Islet precursor cell (in vitro differentiated cells): ENCODE results near the gene GPATCH1.
"Not testable (repeated sequence)": the region's sequence is repeated elsewhere in the genome, so short reads cannot be mapped to it uniquely, and the experiment has no call there.

Experiments
- DNase-seq: peaks from one replicate; pipeline ENCODE4 v3.0.0-alpha.2; 2018

The GPATCH1 gene

DNA sequence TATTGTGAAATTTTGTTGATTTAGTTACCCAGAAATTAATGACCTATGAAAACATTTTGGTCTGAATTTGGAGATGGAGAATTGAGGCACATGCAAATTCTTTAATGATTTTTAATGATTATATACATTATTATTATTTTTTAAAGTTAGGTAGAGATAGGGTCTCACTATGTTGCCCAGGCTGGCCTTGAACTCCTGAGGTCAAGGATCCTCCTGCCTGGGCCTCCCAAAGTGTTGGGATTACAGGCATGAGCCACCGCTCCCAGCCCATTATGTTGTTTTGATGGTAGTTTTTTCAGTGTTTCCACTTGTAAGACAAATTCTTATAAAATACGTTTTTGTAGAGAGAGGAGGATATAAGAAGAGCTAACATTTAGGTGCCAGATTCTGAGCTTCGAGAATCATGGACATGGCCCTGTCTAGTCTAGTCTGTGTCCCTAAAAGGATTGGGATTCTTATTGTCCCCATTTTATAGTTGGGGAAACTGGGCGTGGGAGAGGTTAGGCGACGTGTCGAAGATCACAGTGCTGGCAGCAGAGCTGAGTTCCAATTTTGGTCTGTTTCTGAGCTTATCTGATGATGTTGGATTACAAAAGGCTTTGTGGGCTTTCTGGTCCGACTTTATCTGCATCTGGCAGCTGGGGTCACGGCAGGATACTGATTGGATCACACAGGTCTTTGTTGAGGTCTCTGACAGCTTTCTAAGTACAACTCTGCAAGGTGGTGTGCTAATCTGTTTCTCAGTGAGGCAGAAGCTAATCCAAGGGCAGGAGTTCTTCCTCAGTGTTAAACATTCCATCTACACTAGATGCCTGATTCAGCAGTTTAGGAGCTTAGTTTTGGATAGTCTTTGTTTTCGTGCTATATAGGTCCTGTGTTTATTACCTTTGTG lies 43.5 kb downstream of the GPATCH1 start:
- no peak for DNase-seq

DNA sequence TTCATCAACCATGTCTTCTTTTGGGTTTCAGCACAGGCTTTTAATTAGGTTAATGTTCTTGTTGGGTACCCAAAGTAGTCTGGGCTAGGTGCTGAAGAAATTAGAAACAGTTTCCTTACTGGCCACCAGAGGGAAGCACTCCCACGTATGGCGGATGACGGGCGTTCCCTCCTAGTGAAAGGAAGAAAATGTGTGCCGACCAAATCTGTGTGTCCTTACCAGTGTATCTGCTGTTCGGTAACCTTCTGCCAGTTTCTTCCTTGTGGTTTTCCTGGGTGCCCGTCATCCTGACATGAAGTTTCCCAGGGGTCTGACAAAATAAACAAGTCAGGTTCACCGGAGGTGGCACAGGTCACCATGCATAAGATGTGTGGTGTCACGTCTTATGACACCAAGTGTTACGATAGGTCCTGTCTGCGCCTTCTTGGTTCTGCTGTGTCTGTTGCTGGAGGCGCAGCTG lies 45.0 kb downstream of the GPATCH1 start:
- peak; percentile 67 for DNase-seq

DNA sequence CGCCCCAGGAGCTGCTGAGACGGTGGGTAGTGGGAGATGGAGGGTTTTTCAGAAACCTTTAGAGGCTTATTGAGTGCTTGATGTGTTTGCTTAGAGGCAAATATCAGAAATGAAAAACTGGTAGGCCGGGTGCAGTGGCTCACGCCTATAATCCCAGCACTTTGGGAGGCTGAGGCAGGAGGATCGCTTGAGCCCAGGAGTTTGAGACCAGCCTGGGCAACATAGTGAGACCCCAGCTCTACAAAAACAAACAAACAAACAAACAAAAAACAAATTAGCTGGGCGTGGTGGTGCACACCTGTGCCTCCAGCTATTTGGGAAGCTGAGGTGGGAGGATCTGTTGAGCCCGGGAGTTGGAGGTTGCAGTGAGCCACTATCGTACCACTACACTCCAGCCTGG lies 45.7 kb downstream of the GPATCH1 start:
- DNase-seq: not testable (repeated sequence)

DNA sequence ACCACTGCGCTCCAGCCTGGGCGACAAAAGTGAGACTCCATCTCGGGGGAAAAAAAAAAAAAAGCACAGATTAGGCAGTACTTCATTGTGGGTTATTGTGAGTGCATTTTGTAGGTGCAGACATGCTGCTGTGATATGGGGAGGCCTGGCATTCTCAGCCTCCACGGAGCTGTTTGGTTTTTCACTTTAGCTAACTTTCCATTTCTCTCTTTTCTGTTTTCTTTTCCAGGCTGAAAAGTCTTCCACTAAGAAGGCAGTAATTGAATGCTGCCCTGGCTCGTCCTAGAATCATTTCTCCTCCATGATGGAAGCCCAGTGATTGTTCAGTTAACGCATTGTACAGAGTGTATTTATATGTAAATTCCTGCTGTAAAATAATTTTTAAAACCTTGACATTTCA lies 48.9 kb downstream of the GPATCH1 start:
- no peak for DNase-seq

DNA sequence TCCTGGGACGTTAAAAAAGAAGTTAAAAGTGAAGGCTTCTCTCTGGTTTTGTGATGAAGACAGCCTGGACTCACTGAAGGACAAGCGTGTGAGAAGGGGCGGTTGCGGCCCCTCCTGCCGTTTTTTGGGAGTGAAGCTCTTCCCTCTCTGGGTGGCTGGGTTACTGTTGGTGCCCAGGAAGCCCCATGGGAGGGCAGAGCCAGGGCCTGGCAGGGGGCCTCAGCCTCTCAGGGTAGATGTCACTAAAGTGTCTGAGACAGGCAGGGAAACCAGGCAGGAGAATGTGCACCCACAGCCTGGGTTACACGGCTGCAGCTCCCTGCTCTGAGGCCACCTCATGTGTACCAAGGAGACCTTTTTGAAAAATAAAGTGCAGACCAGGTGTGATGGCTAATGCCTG lies 49.5 kb downstream of the GPATCH1 start:
- DNase-seq: no peak

DNA sequence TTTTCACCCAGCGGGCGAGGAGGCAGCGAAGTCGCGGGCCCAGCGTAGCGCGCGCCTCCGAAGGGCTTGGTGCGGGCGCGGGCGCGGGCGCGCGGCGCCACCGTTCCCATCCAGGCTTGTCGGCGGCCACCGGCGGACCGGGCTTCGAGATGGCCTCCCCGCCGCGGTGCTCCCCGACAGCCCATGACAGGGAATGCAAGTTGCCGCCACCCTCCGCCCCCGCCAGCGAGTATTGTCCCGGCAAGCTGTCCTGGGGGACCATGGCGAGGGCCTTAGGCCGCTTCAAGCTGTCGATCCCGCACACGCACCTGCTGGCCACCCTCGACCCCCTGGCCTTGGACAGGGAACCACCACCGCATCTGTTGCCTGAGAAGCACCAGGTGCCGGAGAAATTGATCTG lies 51.0 kb downstream of the GPATCH1 start, which contains the start of gene WDR88:
WDR88 (plus strand) TSS at position 94 of the 400 bp plus-strand sequence; CDS start at position 150, 56 bp downstream.
- no peak for DNase-seq

DNA sequence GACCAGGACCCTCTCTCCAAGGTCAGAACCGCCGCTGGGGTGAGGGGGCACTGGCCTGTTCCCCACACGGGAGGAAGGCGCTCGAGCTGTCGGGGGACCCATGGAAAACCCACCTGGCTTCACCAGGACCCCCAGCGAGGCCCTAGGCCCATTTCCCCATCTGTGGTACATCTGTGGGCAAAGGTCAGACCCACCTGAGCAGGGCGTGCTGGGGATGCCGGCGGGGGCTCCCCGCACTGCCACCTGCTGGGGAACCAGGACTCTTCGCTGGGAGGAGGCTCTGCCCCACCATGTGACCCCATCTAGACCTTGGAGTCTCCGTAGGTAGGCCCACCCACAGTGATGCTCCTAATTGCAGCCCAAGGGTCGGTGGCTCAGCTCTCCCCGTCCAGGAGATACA lies 51.4 kb downstream of the GPATCH1 start:
- no peak for DNase-seq

DNA sequence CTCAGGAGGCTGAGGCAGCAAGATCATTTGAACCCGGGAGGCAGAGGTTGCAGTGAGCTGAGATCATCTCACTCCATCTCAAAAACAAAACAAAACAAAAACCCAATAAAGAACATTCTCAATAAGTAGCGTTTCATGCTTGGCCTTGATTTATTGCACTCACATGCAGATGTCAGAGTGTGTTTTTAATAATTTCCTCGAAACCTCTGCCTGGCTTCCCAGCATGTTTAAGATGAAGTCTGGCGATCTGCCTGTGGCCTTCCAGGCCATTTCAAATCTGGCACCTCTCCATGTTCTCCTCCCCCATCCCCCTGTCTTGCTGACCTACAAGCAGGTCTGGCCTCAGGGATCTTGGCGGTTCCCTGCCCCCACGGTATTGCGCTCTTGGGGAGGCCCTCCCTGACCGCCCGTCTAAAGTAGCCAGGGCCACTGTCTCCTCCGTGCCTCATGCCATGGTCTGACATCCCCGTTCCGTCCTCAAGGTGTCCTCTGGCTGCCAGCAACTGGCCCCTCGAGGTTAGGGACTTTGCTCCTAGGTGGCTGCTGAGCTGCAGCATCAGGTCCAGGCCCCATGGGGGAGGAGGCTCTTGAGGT lies 52.6 kb downstream of the GPATCH1 start:
- DNase-seq: peak; percentile 64

DNA sequence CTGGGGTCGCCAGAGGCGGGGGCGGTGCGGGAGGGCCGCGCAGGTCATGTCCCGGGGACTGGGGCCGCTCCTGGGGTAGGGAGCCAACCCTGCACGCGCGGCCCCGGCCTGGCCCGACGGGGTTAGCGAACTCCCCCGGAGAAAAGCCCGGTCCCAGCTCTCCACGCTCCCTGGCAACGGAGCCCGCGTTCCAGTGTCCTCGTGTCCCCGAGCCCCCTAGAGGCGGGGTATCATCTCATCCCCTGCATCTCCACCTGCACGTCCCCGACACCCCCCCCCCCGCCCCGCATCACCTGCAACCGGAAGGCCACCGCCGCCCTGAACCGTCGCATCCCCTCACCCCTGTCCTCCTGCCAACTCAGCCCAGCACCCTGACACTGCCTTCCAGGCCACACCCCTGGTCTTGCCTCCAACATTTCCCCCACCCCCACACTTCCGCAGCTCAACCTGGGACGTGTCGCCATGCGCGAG lies 53.6 kb downstream of the GPATCH1 start:
- peak; percentile 60 for DNase-seq

DNA sequence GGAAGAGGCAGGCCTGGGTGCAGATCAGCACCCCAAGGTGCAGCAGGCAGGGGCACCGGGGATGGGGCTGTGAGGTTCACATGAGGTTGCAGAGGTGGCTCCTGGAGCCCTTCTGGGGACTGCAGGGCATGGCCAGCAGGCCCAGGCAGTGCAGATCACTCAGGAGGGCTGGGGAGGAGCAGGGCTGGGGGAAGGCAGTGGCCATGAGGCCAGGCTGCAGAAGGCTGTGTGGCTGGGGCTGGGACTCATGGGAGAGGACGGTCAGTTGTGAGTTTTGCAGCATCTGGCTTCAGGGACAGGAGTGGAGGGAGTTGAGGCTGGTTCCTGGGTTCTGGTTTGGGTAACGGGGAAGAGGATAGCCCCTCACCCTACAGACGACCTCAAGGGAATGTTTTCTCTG lies 58.2 kb downstream of the GPATCH1 start:
- DNase-seq: peak; percentile 58

DNA sequence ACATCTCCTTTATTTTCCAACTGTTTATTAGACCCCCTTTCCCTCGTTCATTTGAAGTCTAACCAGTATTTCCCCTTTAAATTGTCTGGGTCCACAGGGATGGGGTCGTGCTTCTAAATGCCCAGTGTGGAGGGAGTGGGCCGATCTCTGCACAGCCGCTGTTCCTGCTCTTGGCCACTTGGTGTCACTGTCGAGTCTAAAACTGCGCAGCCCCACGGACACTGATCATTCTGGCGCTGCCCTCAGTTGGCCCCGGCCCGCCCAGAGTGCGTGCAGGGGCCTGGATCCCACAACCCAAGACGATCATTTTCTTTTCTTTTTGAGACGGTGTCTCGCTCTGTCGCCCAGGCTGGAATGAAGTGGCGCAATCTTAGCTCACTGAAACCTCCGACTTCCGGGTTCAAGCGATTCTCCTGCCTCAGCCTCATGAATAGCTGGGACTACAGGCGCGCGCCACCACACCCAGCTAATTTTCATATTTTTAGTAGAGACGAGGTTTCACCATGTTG lies 63.0 kb downstream of the GPATCH1 start:
- peak; percentile 72 for DNase-seq

DNA sequence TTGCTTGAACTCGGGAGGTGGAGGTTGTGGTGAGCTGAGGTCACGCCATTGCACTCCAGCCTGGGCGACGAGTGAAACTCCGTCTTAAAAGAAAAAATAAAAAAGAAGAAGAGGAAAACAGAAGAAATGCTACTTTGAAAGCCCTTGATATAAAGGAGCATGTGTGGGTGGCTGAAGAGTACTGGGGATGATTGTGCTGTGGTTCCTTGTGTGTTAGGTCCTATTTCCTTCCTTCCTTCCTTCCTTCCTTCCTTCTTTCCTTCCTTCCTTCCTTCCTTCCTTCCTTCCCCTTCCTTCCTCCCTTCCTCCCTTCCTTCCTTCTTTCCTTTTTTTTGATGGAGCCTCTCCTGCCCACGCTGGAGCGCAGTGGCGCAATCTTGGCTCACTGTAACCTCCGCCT lies 65.2 kb downstream of the GPATCH1 start:
- DNase-seq: no peak

DNA sequence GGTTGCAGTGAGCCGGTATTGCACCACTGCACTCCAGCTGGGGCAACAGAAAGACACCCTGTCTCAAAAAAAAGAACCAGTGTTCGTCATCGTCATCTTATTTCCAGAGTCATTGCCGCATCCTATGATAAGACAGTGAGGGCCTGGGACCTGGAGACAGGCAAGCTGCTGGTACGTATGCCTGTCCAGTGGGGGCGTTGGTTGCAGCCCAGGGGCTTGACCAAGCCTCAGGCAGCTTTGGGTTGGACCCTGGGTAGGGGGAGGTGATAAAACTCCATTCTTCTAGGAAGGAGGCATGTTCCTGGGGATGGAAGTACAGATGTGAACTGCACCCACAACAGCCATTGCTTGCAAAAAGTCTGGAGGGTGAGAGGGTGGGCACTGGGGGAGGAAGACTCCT lies 66.6 kb downstream of the GPATCH1 start:
- DNase-seq: no peak

DNA sequence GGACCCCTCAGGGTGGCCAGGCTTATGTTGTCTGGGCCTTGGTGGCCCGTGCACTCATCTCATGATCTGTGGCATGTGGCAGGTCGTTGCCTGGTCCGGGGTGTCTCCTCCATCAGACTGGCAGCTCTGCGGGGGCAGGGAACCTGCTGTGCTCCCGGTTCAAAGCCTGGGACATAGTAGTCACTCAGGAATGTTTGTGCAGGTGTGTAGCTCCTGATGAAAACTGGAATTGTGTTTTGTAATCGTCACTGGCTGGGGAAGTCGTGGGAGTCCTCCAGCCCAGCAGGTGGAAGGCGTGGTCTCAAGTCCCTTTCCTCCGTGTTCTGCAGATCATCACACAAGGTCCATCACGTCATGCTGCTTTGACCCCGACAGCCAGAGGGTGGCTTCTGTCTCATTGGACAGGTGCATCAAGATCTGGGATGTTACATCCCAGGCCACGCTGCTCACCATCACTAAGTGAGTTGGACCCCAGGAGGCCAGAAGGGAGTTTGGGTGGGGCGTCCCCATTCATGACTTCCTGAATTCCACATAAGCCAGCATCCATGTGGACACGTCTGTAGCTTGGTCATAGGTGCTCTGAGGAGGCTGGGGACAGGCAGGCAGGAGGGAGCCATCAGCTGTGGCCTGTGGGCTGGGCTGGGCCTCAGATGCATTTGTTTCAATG lies 70.0 kb downstream of the GPATCH1 start:
- DNase-seq: no peak

DNA sequence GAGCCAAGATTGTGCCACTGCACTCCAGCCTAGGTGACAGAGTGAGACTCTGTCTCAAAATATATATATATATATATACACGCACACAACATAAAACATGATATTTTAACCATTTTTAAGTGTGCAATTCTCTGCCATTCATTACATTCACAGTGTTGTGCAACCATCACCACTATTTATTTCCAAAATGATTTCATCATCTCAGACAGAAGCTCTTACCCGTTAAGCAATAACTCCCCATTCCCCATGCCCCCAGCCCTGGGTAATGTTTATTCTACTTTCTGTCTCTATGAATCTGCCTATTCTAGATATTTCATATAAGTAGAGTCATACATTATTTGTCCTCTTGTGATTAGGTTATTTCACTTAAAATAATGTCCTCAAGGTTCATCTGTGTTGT lies 71.2 kb downstream of the GPATCH1 start:
- DNase-seq: no peak

DNA sequence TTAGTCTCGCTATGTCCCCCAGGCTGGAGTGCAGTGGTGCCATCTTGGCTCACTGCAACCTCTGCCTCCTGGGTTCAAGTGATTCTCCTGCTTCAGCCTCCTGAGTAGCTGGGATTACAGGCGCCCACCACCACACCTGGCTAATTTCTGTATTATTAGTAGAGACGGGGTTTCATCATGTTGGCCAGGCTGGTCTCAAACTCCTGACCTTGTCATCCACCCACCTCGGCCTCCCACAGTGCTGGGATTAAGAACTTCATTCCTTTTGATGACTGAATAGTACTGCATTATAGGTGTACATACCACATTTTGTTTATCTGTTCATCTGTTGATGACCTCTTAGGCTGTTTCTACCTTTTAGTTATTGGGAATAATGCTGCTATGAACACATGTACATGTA lies 71.6 kb downstream of the GPATCH1 start:
- DNase-seq: not testable (repeated sequence)

DNA sequence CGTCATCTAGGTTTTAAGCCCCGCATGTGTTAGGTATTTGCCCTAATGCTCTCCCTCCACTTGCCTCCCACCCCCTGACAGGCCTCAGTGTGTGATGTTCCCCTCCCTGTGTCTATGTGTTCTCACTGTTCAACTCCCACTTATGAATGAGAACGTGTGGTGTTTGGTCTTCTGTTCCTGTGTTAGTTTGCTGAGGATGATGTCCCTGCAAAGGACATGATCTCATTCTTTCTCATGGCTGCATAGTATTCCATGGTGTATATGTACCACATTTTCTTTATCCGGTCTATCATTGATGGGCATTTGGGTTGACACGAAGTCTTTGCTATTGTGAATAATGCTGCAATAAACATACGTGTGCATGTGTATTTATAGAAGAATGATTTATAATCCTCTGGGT lies 73.3 kb downstream of the GPATCH1 start:
- DNase-seq: not testable (repeated sequence)

DNA sequence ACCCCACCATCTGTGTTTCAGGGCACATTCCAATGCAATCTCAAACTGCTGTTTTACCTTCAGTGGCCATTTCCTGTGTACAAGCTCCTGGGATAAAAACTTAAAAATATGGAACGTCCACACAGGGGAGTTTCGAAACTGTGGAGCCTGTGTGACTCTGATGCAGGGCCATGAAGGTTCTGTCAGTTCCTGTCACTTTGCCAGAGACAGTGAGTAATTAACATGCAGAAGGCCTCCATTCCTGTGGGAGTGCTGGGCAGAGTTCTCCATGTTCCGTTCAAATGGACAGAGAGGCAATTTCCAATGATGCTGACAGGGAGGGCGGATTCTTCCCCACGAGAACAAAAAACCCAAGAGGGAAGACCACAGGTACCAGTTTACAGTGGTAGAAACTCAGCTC lies 75.4 kb downstream of the GPATCH1 start:
- no peak for DNase-seq

DNA sequence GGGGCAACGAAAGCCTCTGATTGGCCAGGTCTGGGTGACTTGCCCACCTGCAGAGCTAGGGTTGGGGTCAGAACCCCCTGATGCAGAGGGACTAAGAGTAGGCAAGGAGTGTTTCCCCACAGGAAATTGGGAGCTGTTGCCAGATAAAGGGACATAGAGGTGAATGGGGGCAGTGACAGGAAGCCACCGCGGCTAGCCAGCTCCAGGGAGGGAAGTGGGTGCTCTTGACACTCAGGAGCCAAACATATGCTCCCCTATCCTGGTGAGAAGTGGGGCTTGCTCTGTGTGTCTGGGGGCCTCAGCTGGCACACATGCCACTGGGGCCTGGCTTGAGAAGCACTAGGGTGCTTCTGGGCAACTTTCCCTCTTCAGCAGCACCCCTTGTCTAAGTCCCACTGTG lies 76.9 kb downstream of the GPATCH1 start:
- DNase-seq: no peak

DNA sequence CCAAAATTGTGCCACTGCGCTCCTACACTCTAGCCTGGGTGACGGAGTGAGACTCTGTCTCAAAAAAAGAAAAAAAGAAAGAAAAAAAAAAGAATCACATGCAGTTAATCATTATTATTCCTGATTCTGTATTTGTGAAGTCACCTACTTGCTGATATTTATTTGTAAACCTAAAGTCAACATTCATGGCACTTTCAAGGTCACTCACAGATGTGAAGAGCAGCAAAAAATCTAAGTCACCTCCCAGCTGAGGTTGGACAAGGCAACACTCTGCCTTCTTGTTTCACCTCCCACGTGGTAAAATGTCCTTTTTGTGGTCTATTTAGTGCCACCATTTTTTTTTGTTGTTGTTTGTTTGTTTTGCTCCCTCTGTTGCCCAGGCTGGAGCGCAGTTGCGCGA lies 77.4 kb downstream of the GPATCH1 start:
- no peak for DNase-seq

DNA sequence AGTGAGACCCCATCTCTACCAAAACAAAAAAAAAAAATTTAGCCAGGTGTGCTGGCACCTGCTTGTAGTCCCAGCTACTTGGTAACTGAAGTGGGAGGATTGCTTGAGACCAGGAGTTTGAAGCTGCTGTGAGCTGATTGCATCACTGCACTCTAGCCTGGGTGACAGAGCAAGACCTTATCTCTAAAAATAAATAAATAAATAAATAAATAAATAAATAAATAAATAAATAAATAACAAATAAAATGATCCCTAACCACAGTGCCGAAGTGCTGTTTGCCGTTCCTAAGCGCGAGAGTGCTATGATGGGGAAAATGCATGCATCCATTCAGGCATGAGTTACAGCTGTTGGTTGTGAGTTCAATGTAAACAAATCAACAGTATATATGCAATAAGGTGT lies 78.2 kb downstream of the GPATCH1 start:
- no peak for DNase-seq

DNA sequence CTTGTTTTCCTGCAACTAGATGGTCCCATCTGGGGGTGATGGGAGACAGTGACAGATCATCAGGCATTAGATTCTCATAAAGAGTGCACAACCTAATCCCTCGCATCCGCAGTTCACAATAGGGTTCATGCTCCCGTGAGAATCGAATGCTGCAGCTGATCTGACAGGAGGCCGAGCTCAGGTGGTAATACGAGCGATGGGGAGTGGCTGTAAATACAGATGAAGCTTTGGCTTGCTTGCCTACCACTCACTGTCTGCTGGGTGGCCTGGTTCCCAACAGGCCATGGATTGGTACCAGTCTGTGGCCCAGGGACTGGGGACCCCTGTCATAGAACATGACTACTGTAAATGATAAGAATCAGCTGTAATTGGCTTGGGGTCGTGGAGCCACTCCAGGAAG lies 78.9 kb downstream of the GPATCH1 start:
- no peak for DNase-seq

DNA sequence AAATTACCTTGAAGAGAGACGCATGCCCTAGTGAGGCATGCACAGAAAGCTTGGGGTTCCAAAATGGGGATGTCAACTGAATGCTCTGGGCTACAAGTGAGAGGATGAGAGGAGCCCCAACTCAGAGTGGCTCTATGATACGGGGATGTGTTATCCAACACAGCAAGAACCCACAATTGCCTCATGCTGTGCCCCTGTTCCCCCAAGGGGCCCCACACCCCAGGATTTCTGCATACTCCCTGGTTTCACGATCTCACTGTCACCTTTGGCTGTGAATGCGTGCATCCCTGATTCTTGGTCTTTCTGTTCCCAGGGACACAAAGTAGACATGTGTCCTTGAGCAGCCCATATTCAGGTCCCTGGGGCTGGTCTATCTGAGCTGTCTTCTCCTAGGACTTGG lies 80.2 kb downstream of the GPATCH1 start:
- no peak for DNase-seq
